Left ventricle myocardium inferior (tissue), 1 donor: ENCODE results near the gene UBE2QL1. TPM values are rescaled to one million over a fixed set of nuclear protein-coding genes. Genes with fewer than 3 reads are reported as not detected.

Experiments used
- DNase-seq: peaks from one replicate; pipeline ENCODE4 v3.0.0-alpha.2; 2020
- H3K27ac ChIP-seq: fragments of 200-600 bp; replicated peaks from 2 replicates; pipeline ENCODE4 v1.8.0; 2021
- H3K27me3 ChIP-seq: fragments of 200-600 bp; 2 replicates; pipeline ENCODE4 v1.8.0; 2021; ENCODE audit warnings: low read depth
- H3K36me3 ChIP-seq: fragments of 200-600 bp; 2 replicates; pipeline ENCODE4 v1.8.0; 2021
- H3K4me1 ChIP-seq: fragments of 200-600 bp; 2 replicates; pipeline ENCODE4 v1.8.0; 2021
- H3K4me3 ChIP-seq: fragments of 200-600 bp; 2 replicates; pipeline ENCODE4 v1.8.0; 2021; ENCODE audit warnings: mild to moderate bottlenecking, moderate library complexity
- H3K9me3 ChIP-seq: fragments of 200-600 bp; replicated peaks from 2 replicates; pipeline ENCODE4 v1.8.0; 2021
- intact Hi-C: fragments of 100-400 bp; cut with micrococcal nuclease; formaldehyde crosslinking; loops from one replicate; pipeline ENCODE4 v1.11.0; 2022
- total RNA-seq: library from RNA; stranded (reverse); fragmentation: NEBNext Ultra II Directional; extraction: Animal tissue kit (Norgen Biotek cat#: 25700); gene quantifications from one replicate; pipeline ENCODE4 v1.2.1, GENCODE V29; 2021
- TF ChIP-seq, protein P1 (sequence below): fragments of 200-600 bp; IDR thresholded peaks from 2 replicates; pipeline ENCODE4 v1.8.0; 2021; ENCODE audit warnings: antibody characterized with exemption, mild to moderate bottlenecking, borderline replicate concordance
- donor health status: DM: no; HTN: yes; CAD: no; lungs with severe emphysema.

Gene UBE2QL1
- total RNA-seq, 1 donor from 2014 or later: 25.5 TPM

DNA sequence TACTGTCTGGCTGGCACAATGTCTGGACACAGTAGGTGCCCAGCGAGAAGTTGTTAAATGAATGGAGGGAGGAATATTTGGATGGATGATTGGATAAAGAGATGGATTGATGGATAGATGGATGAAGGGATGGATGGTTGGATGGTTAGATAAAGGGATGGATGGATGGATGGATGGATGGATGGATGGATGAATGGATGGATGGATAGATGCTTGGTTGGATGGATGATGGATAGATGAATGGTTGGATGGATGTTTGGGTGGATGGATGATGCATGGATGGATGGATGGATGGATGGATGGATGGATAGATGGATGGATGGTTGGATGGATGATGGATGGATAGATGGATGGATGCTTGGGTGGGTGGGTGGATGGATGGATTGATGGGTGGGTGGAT, 90.4 kb downstream of the UBE2QL1 start:
- no peak overlapping the region for H3K4me3 ChIP-seq
- peaks cover 6% of the 10 kb centered on the region for H3K27me3 ChIP-seq
- no peak for DNase-seq
- TF ChIP-seq, protein P1, sequence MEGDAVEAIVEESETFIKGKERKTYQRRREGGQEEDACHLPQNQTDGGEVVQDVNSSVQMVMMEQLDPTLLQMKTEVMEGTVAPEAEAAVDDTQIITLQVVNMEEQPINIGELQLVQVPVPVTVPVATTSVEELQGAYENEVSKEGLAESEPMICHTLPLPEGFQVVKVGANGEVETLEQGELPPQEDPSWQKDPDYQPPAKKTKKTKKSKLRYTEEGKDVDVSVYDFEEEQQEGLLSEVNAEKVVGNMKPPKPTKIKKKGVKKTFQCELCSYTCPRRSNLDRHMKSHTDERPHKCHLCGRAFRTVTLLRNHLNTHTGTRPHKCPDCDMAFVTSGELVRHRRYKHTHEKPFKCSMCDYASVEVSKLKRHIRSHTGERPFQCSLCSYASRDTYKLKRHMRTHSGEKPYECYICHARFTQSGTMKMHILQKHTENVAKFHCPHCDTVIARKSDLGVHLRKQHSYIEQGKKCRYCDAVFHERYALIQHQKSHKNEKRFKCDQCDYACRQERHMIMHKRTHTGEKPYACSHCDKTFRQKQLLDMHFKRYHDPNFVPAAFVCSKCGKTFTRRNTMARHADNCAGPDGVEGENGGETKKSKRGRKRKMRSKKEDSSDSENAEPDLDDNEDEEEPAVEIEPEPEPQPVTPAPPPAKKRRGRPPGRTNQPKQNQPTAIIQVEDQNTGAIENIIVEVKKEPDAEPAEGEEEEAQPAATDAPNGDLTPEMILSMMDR: no peak
- no peaks in the 10 kb centered on the region for H3K4me1 ChIP-seq
- intact Hi-C loops: no loop called here
- H3K36me3 ChIP-seq: no peaks in the 10 kb centered on the region
- no peak overlapping the region for H3K27ac ChIP-seq
- H3K9me3 ChIP-seq: no peaks in the 10 kb centered on the region

DNA sequence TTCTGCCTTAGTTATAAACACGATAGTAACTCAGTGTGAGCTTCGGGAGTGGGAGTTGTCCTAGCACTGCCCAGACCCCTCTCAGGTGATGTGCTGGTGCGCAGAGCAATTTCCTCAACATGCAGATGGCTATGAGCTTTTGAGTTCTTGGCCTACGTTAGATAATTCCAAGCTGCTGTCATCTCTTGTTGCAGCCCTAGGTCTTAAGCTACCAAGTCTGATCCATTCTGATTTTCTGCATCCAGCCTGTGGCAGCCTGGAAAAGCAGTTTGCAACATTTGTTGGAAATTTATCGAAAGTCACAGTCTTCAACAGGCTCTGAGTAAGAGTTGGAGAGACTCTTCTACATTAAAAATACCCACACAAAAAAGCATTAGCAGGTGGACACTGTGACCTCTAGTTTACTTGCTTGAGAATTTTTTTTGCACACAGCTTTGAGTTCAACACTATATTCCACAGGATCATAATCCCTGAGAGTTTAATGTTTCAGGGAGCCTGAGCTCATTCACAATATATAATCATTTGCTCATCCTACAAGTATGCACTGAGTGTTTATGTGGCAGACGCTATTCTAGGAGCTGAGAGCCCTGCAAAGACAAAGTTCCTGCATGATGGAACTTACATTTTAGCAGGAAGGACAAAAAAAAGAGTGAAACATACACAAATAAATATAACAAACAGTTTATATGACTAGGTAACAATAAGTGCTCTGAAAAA, 91.6 kb downstream of the UBE2QL1 start:
- no peak overlapping the region for H3K27ac ChIP-seq
- no peak overlapping the region for H3K4me3 ChIP-seq
- H3K4me1 ChIP-seq: peaks cover 2% of the 10 kb centered on the region
- H3K27me3 ChIP-seq: no peaks in the 10 kb centered on the region
- no peak for DNase-seq
- TF ChIP-seq, protein P1: no peak
- no peaks in the 10 kb centered on the region for H3K36me3 ChIP-seq
- intact Hi-C loops: no loop called here
- no peaks in the 10 kb centered on the region for H3K9me3 ChIP-seq

DNA sequence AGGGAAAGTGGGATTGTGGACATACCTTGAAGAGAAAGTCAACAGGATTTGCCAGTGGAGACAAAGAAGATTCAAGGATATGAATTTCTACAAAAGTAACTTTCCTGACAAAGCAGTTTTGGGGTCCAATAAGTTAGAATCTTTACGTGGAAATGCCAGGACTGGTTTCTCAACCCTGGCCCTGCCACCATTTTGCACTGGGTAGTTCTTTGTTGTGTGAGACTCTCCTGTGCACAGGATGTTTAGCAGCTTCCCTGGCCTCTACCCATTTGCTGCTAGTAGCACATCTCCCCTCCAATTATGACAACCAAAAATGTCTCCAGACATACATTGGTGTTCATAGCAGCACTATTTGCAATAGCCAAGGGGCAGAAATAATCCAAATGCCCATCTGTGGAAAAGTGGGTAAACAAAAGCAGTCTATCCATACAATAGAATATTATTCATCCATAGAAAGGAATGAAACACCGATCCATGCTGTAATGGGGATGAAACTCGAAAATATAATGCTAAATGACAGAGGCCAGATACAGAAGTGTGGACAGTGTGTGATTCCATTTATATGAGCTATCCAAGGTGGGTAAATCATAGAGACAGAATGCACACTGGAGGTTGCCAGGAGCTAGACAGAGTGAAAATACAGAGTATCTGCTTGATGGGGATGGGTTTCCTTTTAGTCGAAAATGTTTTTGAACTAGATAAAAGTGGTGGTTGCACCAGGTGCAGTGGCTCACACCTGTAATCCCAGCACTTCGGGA, 92.8 kb downstream of the UBE2QL1 start:
- DNase-seq: no peak

DNA sequence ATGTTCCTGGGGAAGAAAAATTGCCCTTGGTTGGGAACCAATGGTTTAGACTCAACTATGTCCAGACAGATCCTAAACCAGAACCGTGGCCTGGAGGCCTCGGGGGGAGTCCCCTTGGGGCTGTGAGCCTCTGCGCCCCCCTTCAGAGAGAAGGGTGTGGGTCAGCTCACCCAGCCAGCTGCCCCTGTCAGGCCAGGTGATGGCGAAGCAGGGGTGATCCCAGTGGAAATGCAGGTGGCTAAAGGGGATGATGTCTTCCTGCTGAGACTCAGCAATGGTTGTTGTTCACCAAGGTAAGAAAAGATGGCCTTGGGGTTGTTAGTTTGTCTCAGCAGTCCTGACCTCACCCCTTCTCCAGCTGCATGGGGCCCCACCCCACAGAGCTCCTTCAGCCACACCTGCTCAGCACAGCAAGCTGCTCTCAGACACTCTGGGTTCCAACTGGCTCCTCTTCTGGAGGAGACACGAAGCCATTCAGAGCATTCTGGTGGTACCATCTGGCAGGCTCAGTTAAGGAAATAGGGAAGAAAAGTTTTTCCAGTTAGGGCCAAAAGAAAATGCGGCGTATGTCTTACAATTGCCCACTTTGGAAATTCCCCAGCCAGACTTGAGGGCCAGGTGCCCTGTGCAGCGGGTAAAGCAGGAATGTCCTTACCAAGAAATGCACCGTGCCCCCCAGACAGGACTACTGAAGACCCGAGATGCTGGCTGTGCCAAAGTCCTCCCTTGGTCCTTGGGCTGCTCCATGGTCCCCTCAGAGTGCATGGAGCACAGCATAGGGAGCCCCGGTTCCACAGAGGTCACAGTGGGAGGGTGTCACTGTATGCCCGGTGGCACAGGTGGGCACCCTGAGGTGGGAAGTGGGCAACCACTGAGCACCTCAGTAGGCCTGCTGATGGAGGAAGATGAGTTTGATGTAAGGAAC, 94.0 kb downstream of the UBE2QL1 start:
- no peak overlapping the region for H3K27ac ChIP-seq
- intact Hi-C loops: no loop called here
- DNase-seq: no peak
- H3K36me3 ChIP-seq: no peaks in the 10 kb centered on the region
- peaks cover 13% of the 10 kb centered on the region for H3K4me1 ChIP-seq
- TF ChIP-seq, protein P1: no peak
- no peaks in the 10 kb centered on the region for H3K27me3 ChIP-seq
- H3K4me3 ChIP-seq: no peak overlapping the region
- no peaks in the 10 kb centered on the region for H3K9me3 ChIP-seq

More for the DNA sequence above, 92.8 kb downstream of the UBE2QL1 start:
- H3K4me1 ChIP-seq: peaks cover 13% of the 10 kb centered on the region
- H3K4me3 ChIP-seq: no peak overlapping the region
- H3K9me3 ChIP-seq: no peaks in the 10 kb centered on the region
- intact Hi-C loops: no loop called here
- H3K27ac ChIP-seq: no peak overlapping the region
- TF ChIP-seq, protein P1: no peak
- no peaks in the 10 kb centered on the region for H3K36me3 ChIP-seq
- H3K27me3 ChIP-seq: no peaks in the 10 kb centered on the region

- H3K27ac ChIP-seq: no peak overlapping the region
- no peaks in the 10 kb centered on the region for H3K27me3 ChIP-seq
- no peaks in the 10 kb centered on the region for H3K36me3 ChIP-seq
- no peak overlapping the region for H3K4me3 ChIP-seq
- H3K9me3 ChIP-seq: no peaks in the 10 kb centered on the region
- H3K4me1 ChIP-seq: peaks cover 13% of the 10 kb centered on the region
- TF ChIP-seq, protein P1: no peak
- DNase-seq: no peak
- intact Hi-C loops: no loop called here
Observed at GRCh38 chr5:6543346-6543730, 94.7 kb downstream of the UBE2QL1 start.
